HEK293 (cell line): Measurements from ENCODE around the gene MYL6B.

ENCODE experiments used
- KLF1 ChIP-seq: fragments of 450-650 bp; formaldehyde crosslinking; IDR thresholded peaks from 2 replicates; pipeline ENCODE4 v1.5.1; 2016; ENCODE audit warnings: missing biosample characterization, missing genetic modification characterization
- KLF10 ChIP-seq: fragments of 450-650 bp; IDR thresholded peaks from 2 replicates; pipeline ENCODE4 v1.5.1; 2018; ENCODE audit warnings: missing biosample characterization, mild to moderate bottlenecking, missing genetic modification characterization
- KLF16 ChIP-seq: fragments of 450-650 bp; formaldehyde crosslinking; IDR thresholded peaks from 2 replicates; pipeline ENCODE4 v1.5.1; 2017; ENCODE audit warnings: missing biosample characterization, missing genetic modification characterization
- OVOL3 ChIP-seq: fragments of 450-650 bp; formaldehyde crosslinking; IDR thresholded peaks from 2 replicates; pipeline ENCODE4 v1.5.1; 2016; ENCODE audit warnings: missing biosample characterization, missing genetic modification characterization
- PRDM6 ChIP-seq: fragments of 450-650 bp; formaldehyde crosslinking; IDR thresholded peaks from 2 replicates; pipeline ENCODE4 v1.5.1; 2017; ENCODE audit warnings: missing biosample characterization, missing genetic modification characterization
- SALL2 ChIP-seq: fragments of 450-650 bp; formaldehyde crosslinking; IDR thresholded peaks from 2 replicates; pipeline ENCODE4 v1.5.0; 2017; ENCODE audit warnings: missing biosample characterization, mild to moderate bottlenecking, missing genetic modification characterization, borderline replicate concordance
- SP7 ChIP-seq: fragments of 450-650 bp; formaldehyde crosslinking; IDR thresholded peaks from 2 replicates; pipeline ENCODE4 v1.5.1; 2016; ENCODE audit warnings: missing biosample characterization, missing genetic modification characterization
- TRIM28 ChIP-seq: IDR thresholded peaks from 2 replicates; pipeline ENCODE4 v1.6.1; 2011; ENCODE audit warnings: low read length, control low read depth, borderline replicate concordance
- WT1 ChIP-seq: fragments of 450-650 bp; formaldehyde crosslinking; IDR thresholded peaks from 2 replicates; pipeline ENCODE4 v1.5.1; 2016; ENCODE audit warnings: missing biosample characterization, missing genetic modification characterization
- ZBTB7A ChIP-seq: fragments of 450-650 bp; formaldehyde crosslinking; IDR thresholded peaks from 2 replicates; pipeline ENCODE4 v1.5.1; 2016; ENCODE audit warnings: low read depth, missing biosample characterization, missing genetic modification characterization
- ZNF112 ChIP-seq: fragments of 450-650 bp; formaldehyde crosslinking; IDR thresholded peaks from 2 replicates; pipeline ENCODE4 v1.5.0; 2017; ENCODE audit warnings: missing biosample characterization, missing genetic modification characterization
- ZNF140 ChIP-seq: fragments of 450-650 bp; formaldehyde crosslinking; IDR thresholded peaks from 2 replicates; pipeline ENCODE4 v1.5.1; 2016; ENCODE audit warnings: missing biosample characterization, missing genetic modification characterization
- ZNF157 ChIP-seq: fragments of 450-650 bp; formaldehyde crosslinking; IDR thresholded peaks from 2 replicates; pipeline ENCODE4 v1.5.1; 2016; ENCODE audit warnings: missing biosample characterization, missing genetic modification characterization
- ZNF202 ChIP-seq: fragments of 450-650 bp; formaldehyde crosslinking; IDR thresholded peaks from 2 replicates; pipeline ENCODE4 v1.5.1; 2016; ENCODE audit warnings: missing biosample characterization, missing genetic modification characterization, borderline replicate concordance
- ZNF211 ChIP-seq: fragments of 450-650 bp; formaldehyde crosslinking; IDR thresholded peaks from 2 replicates; pipeline ENCODE4 v1.5.1; 2016; ENCODE audit warnings: low read depth, missing biosample characterization, missing genetic modification characterization
- ZNF239 ChIP-seq: fragments of 450-650 bp; formaldehyde crosslinking; IDR thresholded peaks from 2 replicates; pipeline ENCODE4 v1.5.1; 2016; ENCODE audit warnings: missing biosample characterization, missing genetic modification characterization
- ZNF26 ChIP-seq: fragments of 450-650 bp; formaldehyde crosslinking; IDR thresholded peaks from 2 replicates; pipeline ENCODE4 v1.5.1; 2016; ENCODE audit warnings: missing biosample characterization, missing genetic modification characterization
- ZNF280D ChIP-seq: fragments of 450-650 bp; formaldehyde crosslinking; IDR thresholded peaks from 2 replicates; pipeline ENCODE4 v1.5.1; 2016; ENCODE audit warnings: missing biosample characterization, missing genetic modification characterization
- ZNF416 ChIP-seq: fragments of 450-650 bp; formaldehyde crosslinking; IDR thresholded peaks from 2 replicates; pipeline ENCODE4 v1.5.1; 2016; ENCODE audit warnings: missing biosample characterization, missing genetic modification characterization
- ZNF449 ChIP-seq: fragments of 450-650 bp; formaldehyde crosslinking; IDR thresholded peaks from 2 replicates; pipeline ENCODE4 v1.5.1; 2017; ENCODE audit warnings: missing biosample characterization, mild to moderate bottlenecking, missing genetic modification characterization, moderate library complexity
- ZNF530 ChIP-seq: fragments of 450-650 bp; formaldehyde crosslinking; IDR thresholded peaks from 2 replicates; pipeline ENCODE4 v1.5.1; 2016; ENCODE audit warnings: low read depth, missing biosample characterization, missing genetic modification characterization
- ZNF560 ChIP-seq: fragments of 450-650 bp; formaldehyde crosslinking; IDR thresholded peaks from 2 replicates; pipeline ENCODE4 v1.5.1; 2017; ENCODE audit warnings: missing biosample characterization, missing genetic modification characterization, borderline replicate concordance
- ZNF621 ChIP-seq: fragments of 450-650 bp; formaldehyde crosslinking; IDR thresholded peaks from 2 replicates; pipeline ENCODE4 v1.5.1; 2017; ENCODE audit warnings: missing biosample characterization, missing genetic modification characterization
- ZNF645 ChIP-seq: fragments of 450-650 bp; formaldehyde crosslinking; IDR thresholded peaks from 2 replicates; pipeline ENCODE4; 2016; ENCODE audit warnings: missing biosample characterization, missing genetic modification characterization
- ZNF654 ChIP-seq: fragments of 450-650 bp; formaldehyde crosslinking; IDR thresholded peaks from 2 replicates; pipeline ENCODE4 v1.5.1; 2016; ENCODE audit warnings: low read depth, missing biosample characterization, missing genetic modification characterization
- ZNF660 ChIP-seq: fragments of 450-650 bp; IDR thresholded peaks from 2 replicates; pipeline ENCODE4 v1.5.1; 2018; ENCODE audit warnings: missing biosample characterization, mild to moderate bottlenecking, missing genetic modification characterization
- ZNF664 ChIP-seq: fragments of 450-650 bp; formaldehyde crosslinking; IDR thresholded peaks from 2 replicates; pipeline ENCODE4 v1.5.1; 2016; ENCODE audit warnings: missing biosample characterization, missing genetic modification characterization
- ZNF701 ChIP-seq: fragments of 450-650 bp; formaldehyde crosslinking; IDR thresholded peaks from 2 replicates; pipeline ENCODE4 v1.5.1; 2016; ENCODE audit warnings: missing biosample characterization, missing genetic modification characterization
- ZSCAN16 ChIP-seq: fragments of 450-650 bp; formaldehyde crosslinking; IDR thresholded peaks from 2 replicates; pipeline ENCODE4 v1.5.1; 2016; ENCODE audit warnings: missing biosample characterization, missing genetic modification characterization
- ZSCAN18 ChIP-seq: fragments of 450-650 bp; formaldehyde crosslinking; IDR thresholded peaks from 2 replicates; pipeline ENCODE4 v1.5.1; 2016; ENCODE audit warnings: missing biosample characterization, missing genetic modification characterization

MYL6B gene

GRCh38 chr12:56158029-56158925, 5.9 kb downstream of the MYL6B start, which contains the start of gene MYL6 (continued):
- TF ChIP-seq ZSCAN18 (tag by site-specific recombination), result peak; percentile 87
- TF ChIP-seq SP7 (tag by site-specific recombination), result peak; percentile 93
- TF ChIP-seq ZNF560 (tag by site-specific recombination), result no peak
- TF ChIP-seq TRIM28, result no peak
- TF ChIP-seq ZSCAN16 (tag by site-specific recombination), result no peak; the same call in 1 of the 2 replicates
- peak; percentile 68 for TF ChIP-seq ZNF660 (tag by site-specific recombination)
- no peak for TF ChIP-seq ZNF701 (tag by site-specific recombination)
- 0 out of 2 replicates have a peak, but pooled peaks have one; percentile 6 for TF ChIP-seq ZNF26 (tag by site-specific recombination)
- TF ChIP-seq ZNF530 (tag by site-specific recombination), result no peak
- TF ChIP-seq ZNF280D (tag by site-specific recombination), result peak; percentile 85; the same call in 1 of the 2 replicates
- no peak for TF ChIP-seq ZNF202
- peak; percentile 32; the same call in 1 of the 2 replicates for TF ChIP-seq ZNF157 (tag by site-specific recombination)
- peak; percentile 62 for TF ChIP-seq OVOL3 (tag by site-specific recombination)
- no peak for TF ChIP-seq ZNF416
- TF ChIP-seq KLF1 (tag by site-specific recombination), result peak; percentile 84
- no peak for TF ChIP-seq ZNF645 (tag by site-specific recombination)
- peak; percentile 92 for TF ChIP-seq KLF16 (tag by site-specific recombination)
- no peak for TF ChIP-seq ZNF140 (tag by site-specific recombination)
- TF ChIP-seq ZNF211 (tag by site-specific recombination), result no peak
- TF ChIP-seq ZNF621 (tag by site-specific recombination), result no peak
- 0 out of 2 replicates have a peak, but pooled peaks have one; percentile 46 for TF ChIP-seq KLF10
- peak; percentile 68 for TF ChIP-seq WT1 (tag by site-specific recombination)
- no peak for TF ChIP-seq ZNF112 (tag by site-specific recombination)
- peak; percentile 78 for TF ChIP-seq ZNF239 (tag by site-specific recombination)
- no peak; the same call in 1 of the 2 replicates for TF ChIP-seq PRDM6 (tag by site-specific recombination)
- no peak for TF ChIP-seq ZNF449 (tag by site-specific recombination)
- TF ChIP-seq SALL2 (tag by site-specific recombination), result no peak; the same call in 1 of the 2 replicates
- no peak for TF ChIP-seq ZNF664 (tag by site-specific recombination)
- no peak; the same call in 1 of the 2 replicates for TF ChIP-seq ZNF654 (tag by site-specific recombination)
- peak; percentile 88 for TF ChIP-seq ZBTB7A (tag by site-specific recombination)
